CD4-positive, alpha-beta T cell treated with Interleukin-17A for 4 hours (primary cell): ENCODE results near the gene TXLNG.

Experiments used
- DNase-seq: peaks from one replicate; pipeline ENCODE4 v3.0.0-alpha.2; 2020; ENCODE audit warnings: mixed read lengths

The TXLNG gene

GRCh38 chrX:16839219-16839851 is 53.1 kb downstream of the TXLNG start:
- no peak for DNase-seq

GRCh38 chrX:16839852-16840460 is 53.7 kb downstream of the TXLNG start:
- no peak for DNase-seq

GRCh38 chrX:16842684-16843083 is 56.4 kb downstream of the TXLNG start:
- DNase-seq, result no peak

GRCh38 chrX:16843208-16843909 is 57.1 kb downstream of the TXLNG start:
- no peak for DNase-seq

- DNase-seq, result no peak
Measured at GRCh38 chrX:16845686-16846085, 59.4 kb downstream of the TXLNG start.

DNA sequence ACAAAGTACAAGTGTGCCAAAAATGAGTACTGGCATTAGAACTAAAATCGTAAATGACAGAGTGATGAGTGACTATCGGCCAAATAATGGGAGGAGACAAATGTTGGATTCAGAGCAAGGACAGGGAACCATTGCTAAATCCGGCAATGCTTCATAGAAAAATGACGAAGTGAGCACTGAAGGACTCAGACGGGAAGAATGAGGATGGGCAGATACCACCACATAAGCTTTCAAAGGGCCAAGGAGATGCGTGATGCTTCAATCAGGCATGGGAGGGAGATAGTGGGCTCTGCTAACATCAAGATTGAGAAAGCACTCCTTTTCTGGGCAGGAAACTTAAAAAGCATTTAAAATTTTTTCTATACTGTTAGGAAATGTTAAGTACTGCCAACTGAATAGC is 62.3 kb downstream of the TXLNG start:
- no peak for DNase-seq

DNA sequence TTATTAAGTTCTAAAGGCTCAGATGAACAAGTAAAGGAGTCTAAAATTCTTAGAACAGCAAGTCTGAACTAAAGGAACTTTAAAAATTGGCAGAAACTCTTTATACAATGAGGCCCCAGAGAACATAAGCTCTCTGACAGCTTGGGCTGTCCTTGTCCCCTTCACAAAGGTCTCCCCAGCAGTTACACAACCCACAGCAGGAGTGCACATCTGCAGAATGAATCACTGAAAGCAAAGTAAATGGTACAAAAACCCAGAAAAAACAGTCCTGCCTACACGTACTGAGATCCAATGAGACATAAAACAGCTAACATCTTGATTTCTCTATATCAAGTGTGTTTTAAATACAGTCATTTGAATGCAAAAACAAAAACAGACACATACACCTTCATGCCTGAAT is 65.2 kb downstream of the TXLNG start:
- DNase-seq, result no peak

DNA sequence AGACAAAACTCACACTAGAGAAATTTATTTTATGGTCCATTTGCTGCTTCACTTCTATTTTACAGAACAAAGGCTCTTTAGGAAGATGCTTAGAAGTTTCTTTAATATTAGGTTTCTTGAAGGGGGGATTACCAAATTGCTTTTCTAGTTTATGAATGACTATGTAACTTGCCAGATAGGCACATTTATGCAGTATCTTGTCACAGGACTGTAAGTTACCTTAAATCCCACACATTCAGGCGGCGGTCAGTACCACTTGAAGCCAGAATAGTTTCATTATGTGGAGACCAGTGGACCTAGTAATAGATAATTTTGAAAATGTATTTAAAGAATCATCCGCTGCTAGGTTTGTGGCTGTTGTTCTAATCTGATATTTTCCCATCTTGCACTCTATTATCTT is 65.6 kb downstream of the TXLNG start:
- no peak for DNase-seq

- DNase-seq, result no peak
Measured at GRCh38 chrX:16852617-16853179, 66.4 kb downstream of the TXLNG start.

- DNase-seq, result no peak
Measured at GRCh38 chrX:16853537-16853936, 67.3 kb downstream of the TXLNG start.

DNA sequence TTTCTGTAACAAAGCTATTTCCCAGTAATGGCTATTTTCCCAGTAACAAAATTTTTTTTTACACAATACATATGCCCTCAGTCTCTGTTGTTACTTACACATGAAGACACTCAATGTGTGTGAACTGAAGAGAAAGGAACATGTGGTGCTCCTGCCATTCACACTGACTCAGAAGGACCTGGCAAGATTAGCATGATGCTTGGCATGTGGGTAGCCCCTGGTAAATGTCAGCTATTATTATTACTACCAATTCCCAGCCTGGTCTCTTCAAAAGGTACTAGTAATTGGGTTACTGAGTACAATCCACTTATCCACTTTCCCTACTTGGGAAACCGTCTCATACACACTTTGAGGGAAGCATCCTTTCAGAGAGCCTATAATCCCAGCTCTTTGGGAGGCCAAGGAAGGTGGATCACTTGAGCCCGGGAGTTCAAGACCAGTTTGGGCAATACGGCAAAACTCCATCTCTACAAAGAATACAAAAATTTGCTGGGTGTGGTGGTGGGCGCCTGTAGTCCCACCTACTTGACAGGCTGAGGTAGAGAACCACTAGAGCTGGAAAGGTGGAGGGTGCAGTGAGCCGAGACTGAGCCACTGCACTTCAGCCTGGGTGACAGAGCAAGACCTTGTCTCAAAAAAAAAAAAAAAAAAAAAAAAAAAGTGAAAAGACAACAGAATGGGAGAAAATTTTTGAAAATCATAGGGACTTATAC is 69.3 kb downstream of the TXLNG start:
- no peak for DNase-seq

GRCh38 chrX:16856076-16856404 is 69.8 kb downstream of the TXLNG start:
- peak; percentile 9 for DNase-seq

DNA sequence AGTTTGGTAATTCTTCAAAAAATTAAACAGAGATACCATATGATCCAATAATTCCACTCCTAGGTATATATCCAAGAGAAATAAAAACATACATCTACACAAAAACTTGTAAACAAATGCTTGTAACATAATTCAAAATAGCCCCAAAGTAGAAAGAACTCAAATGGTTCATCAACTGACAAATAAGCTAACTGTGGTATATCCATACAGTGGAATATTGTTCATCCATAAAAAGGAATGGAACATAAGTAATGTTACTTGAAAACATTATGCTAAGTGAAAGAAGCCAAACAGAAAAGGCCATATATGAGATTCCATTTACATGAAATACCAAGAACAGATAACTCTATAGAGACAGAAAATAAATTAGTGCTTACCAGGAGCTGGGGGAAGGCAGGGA is 70.5 kb downstream of the TXLNG start:
- DNase-seq, result no peak

DNA sequence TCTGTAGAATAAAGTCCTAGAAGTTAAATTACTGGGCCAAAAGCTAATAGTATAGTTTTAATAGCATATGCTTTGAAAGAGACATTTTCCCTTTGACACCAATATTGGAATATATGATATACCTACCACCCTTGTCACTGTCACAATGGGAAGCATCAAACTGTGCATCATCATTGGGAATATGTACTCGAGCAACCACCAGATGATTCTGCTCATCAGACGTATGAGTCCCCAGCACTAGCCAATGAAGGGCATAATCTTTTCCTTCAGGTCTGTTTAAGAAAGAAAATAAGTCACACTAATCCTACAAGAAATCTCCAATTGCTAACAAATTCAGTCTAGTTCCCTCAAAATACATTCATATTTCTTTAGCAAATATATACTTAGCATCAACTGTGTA is 76.6 kb downstream of the TXLNG start:
- no peak for DNase-seq

GRCh38 chrX:16867947-16868346 is 81.7 kb downstream of the TXLNG start:
- DNase-seq, result no peak

DNA sequence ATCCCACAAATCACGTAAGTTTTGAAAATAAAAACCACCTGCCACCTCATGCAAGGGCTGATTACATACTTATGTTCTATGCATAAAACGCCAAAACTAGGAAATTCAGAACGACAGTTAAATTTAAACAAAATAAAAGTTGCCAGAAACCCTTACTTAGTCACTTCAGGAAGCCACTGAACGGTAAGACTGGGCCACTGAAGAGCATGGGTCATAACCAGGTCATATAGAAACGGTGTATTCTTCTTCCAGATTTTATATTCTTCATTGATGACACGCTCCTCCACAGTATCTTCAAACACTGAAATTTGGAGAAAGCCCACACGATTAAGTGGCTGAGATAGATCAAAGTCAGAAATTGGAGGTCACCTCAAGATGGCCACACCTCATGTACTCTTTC is 82.7 kb downstream of the TXLNG start:
- peak; percentile 14 for DNase-seq

- DNase-seq, result peak; percentile 63
Measured at GRCh38 chrX:16869393-16870094, 83.3 kb downstream of the TXLNG start.

DNA sequence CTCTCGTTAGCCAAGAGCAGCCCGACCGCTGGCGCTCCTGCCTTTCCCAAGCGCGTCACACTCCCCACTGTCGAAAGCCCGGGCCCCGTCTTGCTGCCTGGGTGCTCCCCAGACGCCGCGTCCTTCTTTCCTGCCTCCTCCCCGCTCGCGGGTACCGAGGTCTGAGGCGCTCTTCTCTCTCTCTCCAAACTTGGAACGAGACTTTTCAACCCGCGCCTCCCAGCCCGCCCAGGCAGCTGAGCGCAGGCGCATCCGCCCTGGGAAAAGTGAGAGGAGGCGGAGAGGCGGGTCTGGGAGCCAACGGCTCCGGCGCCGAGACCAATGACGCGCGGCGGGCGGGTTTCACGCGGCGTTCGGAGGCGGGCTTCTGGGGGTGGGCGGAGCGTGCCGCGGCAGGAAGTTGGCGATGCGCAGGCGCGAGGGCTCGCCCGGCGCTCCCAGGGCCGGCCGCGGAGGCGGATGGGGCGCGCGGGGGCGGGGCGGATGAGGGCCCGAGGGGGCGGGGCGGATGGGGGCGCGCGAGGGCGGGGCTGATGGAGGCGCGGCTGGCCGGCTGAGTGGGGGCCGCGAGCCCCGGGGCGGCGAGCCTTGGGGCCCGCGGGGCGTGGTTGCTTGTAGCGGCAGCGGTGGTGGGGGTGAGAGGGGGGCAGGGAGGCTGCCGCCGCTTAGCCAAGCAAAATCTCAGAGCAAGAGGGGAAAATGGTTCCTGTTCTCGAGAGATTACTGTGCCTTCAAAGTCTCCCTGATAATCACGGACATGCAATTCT is 84.0 kb downstream of the TXLNG start, which contains the start of gene RBBP7:
TSS of gene RBBP7 (minus strand) at position 268 of the 767 bp plus-strand sequence. CDS start 309 bp downstream, outside the sequence.
- DNase-seq, result peak; percentile 96

DNA sequence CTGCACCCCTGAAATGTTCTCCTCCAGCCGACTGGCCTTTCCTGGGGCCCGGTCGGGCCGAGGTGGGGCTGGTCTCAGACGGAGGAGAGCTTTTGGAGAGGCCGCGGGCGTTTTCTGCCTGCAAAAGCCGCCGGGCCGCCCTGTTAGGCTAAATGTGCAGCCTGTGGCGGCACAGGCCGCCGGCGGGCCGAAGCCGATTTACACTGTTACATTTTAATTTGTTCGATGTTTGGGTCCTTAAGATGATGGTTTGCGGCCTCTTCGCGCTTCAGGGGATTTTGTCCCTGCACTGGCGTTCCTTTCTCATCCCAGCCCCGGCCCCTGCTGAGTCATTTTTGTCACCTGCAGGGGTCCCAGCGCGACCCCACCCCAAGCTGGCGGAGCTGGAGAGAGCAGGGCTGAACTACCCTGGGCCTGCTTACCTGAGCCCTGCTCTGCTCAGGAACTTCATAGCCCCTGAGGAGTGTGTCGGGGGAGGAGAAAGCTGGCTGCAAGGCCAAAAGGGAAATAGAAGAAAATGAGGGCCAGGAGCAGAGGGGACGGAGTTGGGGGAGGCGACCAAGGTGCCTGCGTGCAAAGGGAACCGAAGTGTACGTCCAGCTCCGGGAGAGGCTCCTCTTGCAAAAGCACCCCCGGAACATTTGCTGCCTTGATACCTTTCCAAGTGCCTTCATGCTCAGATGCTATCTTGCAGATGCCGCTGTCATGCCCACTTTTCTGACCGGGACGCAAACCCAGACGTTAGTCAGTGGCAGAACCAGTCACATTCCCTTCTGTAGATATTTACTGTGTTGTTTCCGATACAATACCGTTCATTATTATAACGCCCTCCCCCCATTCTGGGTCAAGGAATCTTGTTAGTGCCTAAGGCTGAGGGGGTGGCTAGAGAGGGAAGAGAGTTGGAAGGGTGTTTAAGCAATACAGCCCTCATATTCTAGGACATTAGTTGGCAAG is 84.9 kb downstream of the TXLNG start:
- no peak for DNase-seq

DNA sequence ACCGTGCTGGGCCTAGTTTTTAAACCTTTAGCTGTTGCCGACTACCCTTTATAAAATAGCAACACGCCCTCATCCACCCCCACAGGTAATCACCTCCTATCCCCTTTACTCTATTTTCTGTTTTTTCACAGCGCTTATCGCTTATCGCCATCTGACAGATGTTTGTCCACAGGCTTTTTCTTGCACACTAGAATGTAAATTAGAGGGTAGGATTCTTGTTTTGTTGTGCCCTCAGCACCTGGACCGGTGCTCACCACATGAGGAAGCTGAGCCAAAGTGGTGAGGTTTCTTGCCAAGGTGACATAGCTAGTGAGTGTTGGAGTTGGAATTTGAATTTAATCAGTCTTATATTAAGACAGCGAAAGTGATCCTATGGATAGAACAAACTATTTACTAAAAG is 86.8 kb downstream of the TXLNG start:
- DNase-seq, result no peak
